Esophagus squamous epithelium (tissue), 5 donors: ENCODE measurements around the gene LRFN3. TPM values are rescaled to one million over a fixed set of nuclear protein-coding genes. Genes with fewer than 3 reads are reported as not detected.

ENCODE experiments used
- DNase-seq: peaks from one replicate; lab custom pipeline; 2025; lab: John Stamatoyannopoulos, UW
- H3K27ac ChIP-seq, 4 donors: fragments of 200-600 bp; sonication (generic); one replicate each; pipeline ENCODE4 v1.5.1; 2016 to 2019; ENCODE audit warnings: mild to moderate bottlenecking in 1 of 4
- H3K27me3 ChIP-seq, 4 donors: fragments of 200-600 bp; sonication (generic); 1 replicate in 3 of 4; 2 replicates in 1 of 4; pipeline versions ENCODE4 v1.5.1 to v1.6.0; 2017 to 2021; ENCODE audit warnings: antibody characterized with exemption in 1 of 4
- H3K36me3 ChIP-seq, 3 donors: fragments of 200-600 bp; sonication (generic); one replicate each; pipeline ENCODE4 v1.5.1; 2016 to 2019
- H3K4me1 ChIP-seq, 3 donors: fragments of 200-600 bp; sonication (generic); one replicate each; pipeline ENCODE4 v1.5.1; 2017 to 2019
- H3K4me3 ChIP-seq, 4 donors: fragments of 200-600 bp; sonication (generic); 1 replicate in 3 of 4; 2 replicates in 1 of 4; pipeline ENCODE4 v1.5.1; 2016 to 2019; ENCODE audit warnings: mild to moderate bottlenecking in 2 of 4, moderate library complexity in 1 of 4
- H3K9me3 ChIP-seq, 3 donors: fragments of 200-600 bp; sonication (generic); one replicate each; pipeline ENCODE4 v1.5.1; 2016 to 2019
- CTCF ChIP-seq, 6 experiments: fragments of 450-650 bp in 4 of 6; fragments of 200-600 bp in 2 of 6; sonication (generic) in 2 of 6; IDR thresholded peaks; one replicate each; pipeline ENCODE4 v1.5.1; 2016 to 2019; ENCODE audit warnings: antibody characterized with exemption in 6 of 6, mild to moderate bottlenecking in 4 of 6, moderate library complexity in 4 of 6
- POLR2A ChIP-seq, 4 donors: fragments of 450-650 bp; IDR thresholded peaks; one replicate each; pipeline ENCODE4 v1.6.1; 2017; ENCODE audit warnings: antibody characterized with exemption in 4 of 4, mild to moderate bottlenecking in 4 of 4, moderate library complexity in 3 of 4
- WGBS, 2 donors: methylation state at CpG; one replicate each; pipeline ENCODE4 v1.1.5; 2018; 5-methylcytosine and 5-hydroxymethylcytosine counted together
- intact Hi-C: fragments of 100-400 bp; cut with DNase I; formaldehyde crosslinking; loops from one replicate; pipeline ENCODE4 v1.15.0; 2022
- total RNA-seq, 4 donors: library from RNA; depleted of rRNA; stranded (reverse); fragments of >200 nt; gene quantifications; one replicate each; pipeline ENCODE4 v1.1.0, GENCODE V29; 2016
- donor health status: DM: yes; HTN: yes; CAD: no.

LRFN3 gene
- total RNA-seq, 4 donors from 2014 or later: 5.6 to 12.4 (median 7.5) TPM

GRCh38 chr19:35959040-35959967 lies 23.1 kb downstream of the LRFN3 start:
- TF ChIP-seq CTCF (IDR thresholded peaks at IDR 0.05) (peak; percentile 15 to 47 (median 36)), POLR2A (IDR thresholded peaks at IDR 0.05) (no peak)
- peaks cover 9 to 14% (median 11%) of the 10 kb centered on the region in 3 donors for H3K4me1 ChIP-seq
- H3K36me3 ChIP-seq: no peaks in the 10 kb centered on the region
- H3K27me3 ChIP-seq: peaks cover 0 to 73% (median 7%) of the 10 kb centered on the region in 4 donors
- intact Hi-C loops: no loop called here
- 36% methylated on average over 14 of the region's 97 CpGs; no CpG with 5 or more reads in 1 of the 2 donors for WGBS, 2 donors
- peak overlapping the region in 3 of 4 donors; percentile 6 to 54 (median 33) for H3K4me3 ChIP-seq
- H3K27ac ChIP-seq: no peak overlapping the region
- no peak for DNase-seq
- H3K9me3 ChIP-seq: no peaks in the 10 kb centered on the region

GRCh38 chr19:35959968-35960320 lies 23.8 kb downstream of the LRFN3 start:
- no peaks in the 10 kb centered on the region for H3K36me3 ChIP-seq
- no peak overlapping the region for H3K27ac ChIP-seq
- H3K27me3 ChIP-seq: peaks cover 0 to 80% (median 7%) of the 10 kb centered on the region in 4 donors
- peaks cover 9 to 14% (median 11%) of the 10 kb centered on the region in 3 donors for H3K4me1 ChIP-seq
- intact Hi-C loops: no loop called here
- no peaks in the 10 kb centered on the region for H3K9me3 ChIP-seq
- H3K4me3 ChIP-seq: peak overlapping the region in 2 of 4 donors; percentile 33 to 54
- no peak for DNase-seq
- WGBS, 2 donors: 40% methylated on average over 11 of the region's 20 CpGs; no CpG with 5 or more reads in 1 of the 2 donors
- TF ChIP-seq POLR2A (IDR thresholded peaks at IDR 0.05): no peak
- TF ChIP-seq CTCF (IDR thresholded peaks at IDR 0.05): no peak

GRCh38 chr19:35960432-35960972 lies 24.3 kb downstream of the LRFN3 start:
- Histone ChIP-seq H3K4me3 (no peak overlapping the region), H3K9me3 (no peaks in the 10 kb centered on the region), H3K27ac (no peak overlapping the region), H3K4me1 (peaks cover 9 to 14% (median 11%) of the 10 kb centered on the region in 3 donors), H3K36me3 (no peaks in the 10 kb centered on the region), H3K27me3 (peaks cover 0 to 84% (median 7%) of the 10 kb centered on the region in 4 donors)
- no peak for DNase-seq
- intact Hi-C loops: no loop called here
- WGBS, 2 donors: 73 to 76% methylated on average over 5 to 7 of the region's 7 CpGs
- TF ChIP-seq POLR2A (IDR thresholded peaks at IDR 0.05) (no peak), CTCF (IDR thresholded peaks at IDR 0.05) (no peak)

GRCh38 chr19:35963514-35963913 lies 27.3 kb downstream of the LRFN3 start:
- no peak overlapping the region for H3K27ac ChIP-seq
- WGBS, 2 donors: 9 to 10% methylated on average over 7 to 9 of the region's 9 CpGs
- no peaks in the 10 kb centered on the region for H3K9me3 ChIP-seq
- peaks cover 9 to 14% (median 11%) of the 10 kb centered on the region in 3 donors for H3K4me1 ChIP-seq
- H3K4me3 ChIP-seq: no peak overlapping the region
- H3K27me3 ChIP-seq: peaks cover 0 to 69% (median 7%) of the 10 kb centered on the region in 4 donors
- DNase-seq: no peak
- intact Hi-C loops: no loop called here
- no peaks in the 10 kb centered on the region for H3K36me3 ChIP-seq
- TF ChIP-seq POLR2A (IDR thresholded peaks at IDR 0.05): no peak
- no peak for TF ChIP-seq CTCF (IDR thresholded peaks at IDR 0.05)

GRCh38 chr19:35966771-35967170 lies 30.6 kb downstream of the LRFN3 start:
- peaks cover 0 to 36% (median 0%) of the 10 kb centered on the region in 4 donors for H3K27me3 ChIP-seq
- no peaks in the 10 kb centered on the region for H3K36me3 ChIP-seq
- TF ChIP-seq CTCF (IDR thresholded peaks at IDR 0.05) (no peak), POLR2A (IDR thresholded peaks at IDR 0.05) (no peak)
- no peaks in the 10 kb centered on the region for H3K9me3 ChIP-seq
- no peak for DNase-seq
- 80% methylated on average over 1 of the region's 3 CpGs; no CpG with 5 or more reads in 1 of the 2 donors for WGBS, 2 donors
- no peaks in the 10 kb centered on the region for H3K4me1 ChIP-seq
- no peak overlapping the region for H3K27ac ChIP-seq
- H3K4me3 ChIP-seq: no peak overlapping the region
- intact Hi-C loops: no loop called here
